GM13976 (cell line): ENCODE measurements around the gene LSS.

Source experiments
- DNase-seq: peaks from one replicate; pipeline ENCODE4 v3.0.0; 2012; ENCODE audit warnings: low spot score
- CTCF ChIP-seq: IDR thresholded peaks from 2 replicates; pipeline ENCODE4 v1.5.1; 2012; ENCODE audit warnings: borderline replicate concordance, mild to moderate bottlenecking; ENCODE audit not compliant: insufficient read depth; ENCODE audit errors: extremely low read depth, missing control alignments, control extremely low read depth
- in situ Hi-C: fragments of 300-500 bp; cut with MboI; formaldehyde crosslinking; loops from one replicate; pipeline ENCODE4 v1.12.0; 2022; ENCODE audit warnings: low sequenced_read_pairs, mixed read lengths, inconsistent platforms; ENCODE audit not compliant: unreplicated experiment

The LSS gene

GRCh38 chr21:46151989-46152926 is 76.3 kb downstream of the LSS start:
- TF ChIP-seq CTCF, result no peak
- in situ Hi-C loops, result no loop called here
- DNase-seq, result no peak

GRCh38 chr21:46151261-46151988 is 77.1 kb downstream of the LSS start:
- in situ Hi-C loops, result no loop called here
- no peak for TF ChIP-seq CTCF
- DNase-seq, result no peak

- no peak for DNase-seq
- in situ Hi-C loops, result no loop called here
- no peak for TF ChIP-seq CTCF
These were observed 78.0 kb downstream of the LSS start for GRCh38 chr21:46150491-46151121.

GRCh38 chr21:46150073-46150472 is 78.5 kb downstream of the LSS start:
- TF ChIP-seq CTCF, result no peak
- DNase-seq, result no peak
- in situ Hi-C loops, result no loop called here

GRCh38 chr21:46149205-46149901 is 79.2 kb downstream of the LSS start:
- no peak for DNase-seq
- in situ Hi-C loops, result no loop called here
- no peak for TF ChIP-seq CTCF

GRCh38 chr21:46148106-46148505 is 80.5 kb downstream of the LSS start:
- TF ChIP-seq CTCF, result no peak
- DNase-seq, result no peak
- in situ Hi-C loops, result no loop called here
